Memory B cell (primary cell): ENCODE results near the gene GALNS.
"Not testable (repeated sequence)": the region's sequence is repeated elsewhere in the genome, so short reads cannot be mapped to it uniquely, and the experiment has no call there.

Source experiments
- ATAC-seq: fragments of 150-1000 bp; cut with Tn5 transposase; 2 replicates; pipeline ENCODE4 v1.10.0; 2021; ENCODE audit warnings: low read depth, mild to moderate bottlenecking, moderate library complexity
- DNase-seq, 2 donors: peaks; one replicate each; pipeline ENCODE4 v3.0.0; 2022; ENCODE audit warnings: low spot score in 2 of 2
- H3K27ac Mint-ChIP-seq: one replicate; pipeline ENCODE4 v1.8.0; 2022; ENCODE audit warnings: mild to moderate bottlenecking, moderate library complexity, mixed read lengths
- H3K27me3 Mint-ChIP-seq: one replicate; pipeline ENCODE4 v1.8.0; 2022; ENCODE audit warnings: mixed read lengths
- H3K36me3 Mint-ChIP-seq: one replicate; pipeline ENCODE4 v1.8.0; 2022; ENCODE audit warnings: mild to moderate bottlenecking, mixed read lengths
- H3K4me1 Mint-ChIP-seq: one replicate; pipeline ENCODE4 v1.8.0; 2022; ENCODE audit warnings: mixed read lengths
- H3K4me3 Mint-ChIP-seq: one replicate; pipeline ENCODE4 v1.8.0; 2022; ENCODE audit warnings: mild to moderate bottlenecking, moderate library complexity, mixed read lengths
- H3K9me3 Mint-ChIP-seq: one replicate; pipeline ENCODE4 v1.8.0; 2022; ENCODE audit warnings: mixed read lengths

GALNS gene

GRCh38 chr16:88835383-88835782 lies 21.4 kb downstream of the GALNS start:
- Mint-ChIP-seq H3K27ac (no peak overlapping the region), H3K36me3 (peaks cover 6% of the 10 kb centered on the region), H3K4me3 (no peak overlapping the region), H3K9me3 (no peaks in the 10 kb centered on the region), H3K27me3 (no peaks in the 10 kb centered on the region), H3K4me1 (no peaks in the 10 kb centered on the region)
- ATAC-seq (no peak), DNase-seq (no peak)

- Mint-ChIP-seq H3K36me3 (peaks cover 1% of the 10 kb centered on the region), H3K27ac (no peak overlapping the region), H3K27me3 (no peaks in the 10 kb centered on the region), H3K4me1 (no peaks in the 10 kb centered on the region), H3K9me3 (no peaks in the 10 kb centered on the region), H3K4me3 (no peak overlapping the region)
- no peak for DNase-seq
- no peak for ATAC-seq
Measured at GRCh38 chr16:88834670-88835069, 22.1 kb downstream of the GALNS start.

DNA sequence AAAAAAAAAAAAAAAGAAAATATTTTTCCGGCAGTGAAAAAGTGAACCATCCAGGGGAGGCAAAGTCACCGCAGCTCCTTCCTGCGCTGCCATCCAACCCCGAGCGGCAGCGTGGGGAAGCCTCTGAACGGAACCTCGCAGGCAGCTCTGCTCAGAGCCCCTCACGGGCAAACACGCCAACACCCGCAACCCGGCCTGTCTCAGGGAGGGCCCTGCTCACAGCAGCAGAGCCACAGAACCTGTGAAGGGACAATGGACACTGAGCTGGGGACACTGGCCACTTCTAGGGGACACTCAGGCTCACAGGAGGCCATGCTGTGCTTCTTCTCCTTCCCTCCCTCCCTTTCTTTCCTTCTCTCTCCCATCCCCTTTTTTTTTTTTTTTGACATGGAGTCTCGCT lies 23.7 kb downstream of the GALNS start:
- Mint-ChIP-seq H3K36me3 (peaks cover 4% of the 10 kb centered on the region), H3K27ac (no peak overlapping the region), H3K4me1 (no peaks in the 10 kb centered on the region), H3K4me3 (no peak overlapping the region), H3K9me3 (no peaks in the 10 kb centered on the region), H3K27me3 (no peaks in the 10 kb centered on the region)
- DNase-seq (no peak), ATAC-seq (no peak)

GRCh38 chr16:88831838-88832237 lies 24.9 kb downstream of the GALNS start:
- DNase-seq: no peak
- H3K4me1 Mint-ChIP-seq: no peaks in the 10 kb centered on the region
- H3K4me3 Mint-ChIP-seq: no peak overlapping the region
- no peak for ATAC-seq
- H3K27me3 Mint-ChIP-seq: no peaks in the 10 kb centered on the region
- H3K9me3 Mint-ChIP-seq: no peaks in the 10 kb centered on the region
- no peak overlapping the region for H3K27ac Mint-ChIP-seq
- peaks cover 4% of the 10 kb centered on the region for H3K36me3 Mint-ChIP-seq

- no peaks in the 10 kb centered on the region for H3K4me1 Mint-ChIP-seq
- no peak overlapping the region for H3K27ac Mint-ChIP-seq
- no peaks in the 10 kb centered on the region for H3K9me3 Mint-ChIP-seq
- peaks cover 6% of the 10 kb centered on the region for H3K36me3 Mint-ChIP-seq
- no peak for DNase-seq
- no peak overlapping the region for H3K4me3 Mint-ChIP-seq
- ATAC-seq: no peak
- no peaks in the 10 kb centered on the region for H3K27me3 Mint-ChIP-seq
Measured at GRCh38 chr16:88830783-88831182, 26.0 kb downstream of the GALNS start.

DNA sequence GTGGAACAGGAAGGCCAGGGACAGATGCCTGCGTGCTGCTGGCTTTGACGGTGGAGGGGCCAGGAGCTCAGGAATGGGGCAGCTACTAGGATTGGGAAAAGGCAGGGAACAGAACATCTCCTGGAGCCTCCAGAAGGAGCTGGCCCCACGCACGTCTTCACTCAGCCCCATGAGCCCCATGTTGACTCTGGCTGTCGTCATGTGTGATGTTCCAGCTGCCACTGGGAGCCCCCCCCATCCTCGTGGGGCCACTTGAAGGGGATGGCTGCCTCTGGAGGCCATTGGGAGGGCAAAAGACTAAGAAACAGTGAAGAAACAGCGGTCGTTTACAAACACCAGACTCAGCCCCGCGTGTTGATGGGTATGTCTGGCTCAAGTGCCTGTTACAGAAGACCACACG lies 26.5 kb downstream of the GALNS start:
- Mint-ChIP-seq H3K9me3 (no peaks in the 10 kb centered on the region), H3K27me3 (no peaks in the 10 kb centered on the region), H3K4me1 (no peaks in the 10 kb centered on the region), H3K27ac (no peak overlapping the region), H3K4me3 (no peak overlapping the region), H3K36me3 (peaks cover 6% of the 10 kb centered on the region)
- DNase-seq: no peak
- no peak for ATAC-seq

DNA sequence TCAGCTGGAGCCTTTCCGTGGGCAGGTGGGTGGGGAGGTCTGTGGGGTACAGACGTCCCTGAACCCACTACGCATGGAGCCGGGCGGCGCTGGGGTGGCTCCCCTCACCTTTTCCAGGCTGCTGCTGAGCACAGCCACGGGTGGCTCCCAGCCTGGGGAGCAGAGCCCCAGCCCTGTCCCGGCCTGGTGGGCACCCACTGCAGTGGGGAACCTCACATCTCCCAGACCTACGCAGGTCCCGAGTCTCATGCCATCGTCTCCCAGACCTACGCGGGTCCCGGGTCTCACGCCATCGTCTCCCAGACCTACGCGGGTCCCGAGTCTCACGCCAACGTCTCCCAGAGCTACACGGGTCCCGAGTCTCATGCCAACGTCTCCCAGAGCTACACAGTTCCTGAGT lies 28.0 kb downstream of the GALNS start:
- ATAC-seq (no peak), DNase-seq (no peak)
- H3K36me3 Mint-ChIP-seq: peaks cover 5% of the 10 kb centered on the region
- H3K4me3 Mint-ChIP-seq: no peak overlapping the region
- H3K9me3 Mint-ChIP-seq: no peaks in the 10 kb centered on the region
- no peaks in the 10 kb centered on the region for H3K27me3 Mint-ChIP-seq
- no peaks in the 10 kb centered on the region for H3K4me1 Mint-ChIP-seq
- no peak overlapping the region for H3K27ac Mint-ChIP-seq

DNA sequence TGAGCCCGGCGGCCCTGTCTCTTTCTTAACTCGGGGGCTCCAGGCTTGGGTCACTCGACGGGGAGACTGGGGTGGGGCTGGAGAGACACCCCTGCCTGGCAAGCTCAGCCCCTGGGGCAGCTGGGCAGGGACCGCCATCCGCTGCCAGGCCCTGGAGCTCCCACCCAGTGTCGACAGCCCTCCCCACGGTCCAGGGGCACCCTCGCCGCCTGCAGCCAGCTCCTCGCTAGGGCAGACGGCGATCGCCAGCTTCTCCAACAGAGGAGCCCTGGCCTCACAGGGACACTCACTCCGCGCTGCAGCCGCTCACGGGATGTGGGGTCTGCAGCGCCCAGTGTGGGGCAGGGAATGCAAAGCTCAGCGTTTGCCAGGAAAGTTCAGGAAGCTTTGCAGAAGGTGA lies 29.0 kb downstream of the GALNS start:
- no peaks in the 10 kb centered on the region for H3K9me3 Mint-ChIP-seq
- no peaks in the 10 kb centered on the region for H3K4me1 Mint-ChIP-seq
- no peak overlapping the region for H3K4me3 Mint-ChIP-seq
- DNase-seq (no peak), ATAC-seq (no peak)
- no peak overlapping the region for H3K27ac Mint-ChIP-seq
- peaks cover 7% of the 10 kb centered on the region for H3K36me3 Mint-ChIP-seq
- H3K27me3 Mint-ChIP-seq: no peaks in the 10 kb centered on the region

DNA sequence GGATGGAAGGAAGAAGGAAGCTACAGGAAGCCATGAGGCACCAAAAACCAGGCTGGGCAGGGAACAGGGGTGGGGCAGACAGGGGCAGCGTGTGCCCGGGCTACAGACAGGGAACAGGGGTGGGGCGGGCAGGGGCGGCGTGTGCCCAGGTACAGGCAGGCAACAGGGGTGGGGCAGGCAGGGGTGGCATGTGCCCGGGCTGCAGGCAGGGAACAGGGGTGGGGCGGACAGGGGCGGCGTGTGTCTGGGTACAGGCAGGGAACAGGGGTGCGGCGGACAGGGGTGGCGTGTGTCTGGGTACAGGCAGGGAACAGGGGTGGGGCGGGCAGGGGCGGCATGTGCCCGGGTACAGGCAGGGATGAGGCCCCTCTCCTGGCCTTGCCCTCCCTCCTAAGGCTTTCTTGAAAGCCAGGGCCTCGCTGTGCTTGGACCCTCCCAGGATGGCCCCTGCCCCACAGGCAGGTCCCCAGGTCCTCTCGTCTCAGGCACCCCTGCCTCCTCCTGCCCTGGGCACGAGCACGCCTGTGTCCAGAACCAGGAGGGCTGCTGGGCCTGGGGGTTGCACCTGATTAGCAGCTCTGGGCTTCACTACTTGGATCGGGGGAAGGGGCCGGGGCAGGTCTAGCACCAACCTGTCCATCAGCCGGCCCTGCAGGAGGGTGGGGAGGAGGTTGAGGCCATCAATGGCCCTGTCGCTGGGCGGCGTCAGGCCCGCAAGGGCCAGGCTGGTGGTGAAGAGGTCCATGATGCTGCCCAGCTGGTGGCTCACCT lies 30.5 kb downstream of the GALNS start:
- no peak overlapping the region for H3K27ac Mint-ChIP-seq
- no peaks in the 10 kb centered on the region for H3K4me1 Mint-ChIP-seq
- no peak for ATAC-seq
- no peak overlapping the region for H3K4me3 Mint-ChIP-seq
- no peak for DNase-seq
- no peaks in the 10 kb centered on the region for H3K9me3 Mint-ChIP-seq
- peaks cover 7% of the 10 kb centered on the region for H3K36me3 Mint-ChIP-seq
- no peaks in the 10 kb centered on the region for H3K27me3 Mint-ChIP-seq

GRCh38 chr16:88825146-88825545 lies 31.6 kb downstream of the GALNS start:
- ATAC-seq (no peak), DNase-seq (no peak)
- H3K27me3 Mint-ChIP-seq: no peaks in the 10 kb centered on the region
- H3K4me3 Mint-ChIP-seq: no peak overlapping the region
- no peaks in the 10 kb centered on the region for H3K4me1 Mint-ChIP-seq
- H3K9me3 Mint-ChIP-seq: no peaks in the 10 kb centered on the region
- H3K36me3 Mint-ChIP-seq: peaks cover 7% of the 10 kb centered on the region
- H3K27ac Mint-ChIP-seq: no peak overlapping the region

- Mint-ChIP-seq H3K9me3 (no peaks in the 10 kb centered on the region), H3K4me1 (no peaks in the 10 kb centered on the region), H3K36me3 (peaks cover 7% of the 10 kb centered on the region), H3K27ac (no peak overlapping the region), H3K27me3 (no peaks in the 10 kb centered on the region), H3K4me3 (no peak overlapping the region)
- ATAC-seq: no peak
- no peak for DNase-seq
Measured at GRCh38 chr16:88824256-88825077, 32.3 kb downstream of the GALNS start.

GRCh38 chr16:88823646-88824045 lies 33.1 kb downstream of the GALNS start:
- H3K27me3 Mint-ChIP-seq, DNase-seq, H3K9me3 Mint-ChIP-seq, ATAC-seq, H3K4me1 Mint-ChIP-seq, H3K4me3 Mint-ChIP-seq, H3K36me3 Mint-ChIP-seq, H3K27ac Mint-ChIP-seq: not testable (repeated sequence)

DNA sequence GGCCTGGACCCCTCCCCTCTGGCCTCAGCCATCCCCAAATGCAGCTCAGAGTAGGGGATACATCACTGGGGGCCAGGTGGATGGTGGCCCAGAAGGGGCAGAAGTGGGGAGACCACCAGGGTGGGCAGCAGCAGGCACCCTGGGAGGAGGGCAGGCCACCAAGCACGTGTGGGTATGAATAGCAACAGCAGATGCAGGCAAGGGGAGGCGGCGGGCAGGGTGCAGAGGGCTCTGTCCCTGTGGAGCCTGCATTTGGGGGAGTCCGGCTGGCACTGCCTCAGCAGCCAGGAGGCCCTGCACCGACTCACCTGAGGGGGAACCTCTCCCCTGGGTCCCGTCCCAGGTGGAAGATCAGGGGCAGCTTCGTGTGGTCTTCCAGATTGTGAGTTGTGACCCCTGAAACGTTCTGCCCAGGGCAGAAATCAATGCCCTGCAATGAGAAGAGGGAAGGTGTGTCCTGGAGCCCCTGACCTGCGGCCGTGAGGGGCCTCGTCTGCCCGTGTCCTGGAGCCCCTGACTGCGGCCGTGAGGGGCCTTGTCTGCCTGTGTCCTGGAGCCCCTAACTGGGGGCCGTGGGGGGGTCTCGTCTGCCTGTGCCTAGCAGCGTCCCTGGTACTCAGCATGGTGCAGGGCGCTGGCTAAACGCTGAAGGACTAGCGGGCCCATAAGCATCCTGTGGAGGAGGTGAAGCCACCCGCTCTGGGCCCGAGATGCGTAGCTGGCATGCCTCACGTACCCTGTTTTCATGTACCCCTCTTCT lies 34.3 kb downstream of the GALNS start:
- Mint-ChIP-seq H3K4me1 (no peaks in the 10 kb centered on the region), H3K27me3 (no peaks in the 10 kb centered on the region)

DNA sequence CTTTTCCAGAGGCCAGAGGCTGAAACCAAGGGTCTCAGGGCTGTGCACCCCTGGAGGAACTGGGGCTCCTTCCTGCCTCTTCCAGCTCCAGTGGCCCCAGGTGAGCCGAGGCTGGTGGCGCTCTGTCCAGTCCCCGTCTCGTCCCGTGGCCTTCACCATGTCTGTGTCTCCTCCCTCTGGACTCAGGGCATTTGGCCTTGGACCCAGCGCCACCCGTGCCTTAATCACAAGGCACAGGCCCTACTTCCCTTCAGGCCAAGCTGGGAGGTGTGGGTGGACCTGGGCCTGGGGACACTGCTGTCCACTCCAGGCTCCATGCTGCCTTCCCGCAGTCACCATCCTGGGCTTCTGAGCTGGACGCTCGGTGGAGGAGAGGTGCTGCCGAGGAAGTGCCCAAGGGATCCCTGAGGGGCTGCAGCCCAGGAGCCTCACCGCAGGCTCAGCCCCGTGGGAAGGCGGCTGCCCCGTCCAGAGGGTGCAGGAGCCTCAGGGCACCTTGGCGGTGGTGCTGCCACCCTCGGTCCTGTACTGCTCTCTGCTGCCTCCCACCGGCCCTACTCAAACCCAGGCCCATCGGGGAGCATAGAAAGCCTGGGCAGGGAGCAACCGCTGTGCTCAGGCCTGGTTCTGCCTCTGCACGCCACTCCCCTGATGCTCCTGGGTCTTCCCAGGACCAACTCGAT lies 35.4 kb downstream of the GALNS start:
- no peaks in the 10 kb centered on the region for H3K4me1 Mint-ChIP-seq
- H3K27ac Mint-ChIP-seq: no peak overlapping the region
- ATAC-seq (no peak), DNase-seq (no peak)
- H3K36me3 Mint-ChIP-seq: peaks cover 4% of the 10 kb centered on the region
- H3K27me3 Mint-ChIP-seq: no peaks in the 10 kb centered on the region
- H3K9me3 Mint-ChIP-seq: no peaks in the 10 kb centered on the region
- H3K4me3 Mint-ChIP-seq: no peak overlapping the region

More for the DNA sequence above, 34.3 kb downstream of the GALNS start:
- Mint-ChIP-seq H3K4me3 (no peak overlapping the region), H3K9me3 (no peaks in the 10 kb centered on the region), H3K36me3 (peaks cover 4% of the 10 kb centered on the region), H3K27ac (no peak overlapping the region)
- ATAC-seq (no peak), DNase-seq (no peak)
